IMR-90 (cell line): ENCODE data around the gene AQP12A. TPM values are rescaled to one million over a fixed set of nuclear protein-coding genes. Genes with fewer than 3 reads are reported as not detected.

Source experiments
- ATAC-seq: fragments of 200-7000 bp; cut with Tn5 transposase; 2 replicates; pipeline ENCODE4 v1.9.1; 2020; ENCODE audit warnings: low read depth, mild to moderate bottlenecking, moderate library complexity
- BruUV-seq: library from RNA; stranded (reverse); fragments of 400-500 nt; replicated peaks from 2 replicates; lab custom pipeline; 2021; lab: Mats Ljungman, UMichigan
- CTCF ChIA-PET: fragments of 300-600 bp; formaldehyde crosslinking; extraction: SDS; loops from one replicate; lab custom pipeline; 2021; ENCODE audit warnings: antibody characterized with exemption; lab: Yijun Ruan, JAX
- POLR2A ChIA-PET: fragments of 300-600 bp; sonication (Branson Sonifier 250); formaldehyde crosslinking; loops from one replicate; lab custom pipeline; 2022; ENCODE audit warnings: antibody characterized with exemption; ENCODE audit not compliant: unreplicated experiment; lab: Charles Lee
- DNase-seq: peaks from one replicate; pipeline ENCODE4 v3.0.0; 2013
- H2AFZ ChIP-seq: replicated peaks from 2 replicates; pipeline ENCODE3; 2013; ENCODE audit warnings: low read length, mild to moderate bottlenecking; ENCODE audit not compliant: poor library complexity
- H2AK5ac ChIP-seq: 2 replicates; pipeline ENCODE4 v1.6.1; 2013; ENCODE audit warnings: low read depth, low read length, inconsistent platforms
- H2AK9ac ChIP-seq: replicated peaks from 2 replicates; pipeline ENCODE3; 2013; ENCODE audit warnings: mild to moderate bottlenecking, low read depth, low read length, moderate library complexity; ENCODE audit not compliant: poor library complexity
- H2BK120ac ChIP-seq: 2 replicates; pipeline ENCODE4 v1.6.1; 2013; ENCODE audit warnings: low read depth, low read length, inconsistent platforms
- H2BK15ac ChIP-seq: 3 replicates; pipeline ENCODE4 v1.6.1; 2013; ENCODE audit warnings: low read depth, low read length, inconsistent platforms
- H2BK20ac ChIP-seq: 2 replicates; pipeline ENCODE4 v1.6.1; 2013; ENCODE audit warnings: low read depth, mild to moderate bottlenecking, inconsistent platforms, low read length, moderate library complexity
- H2BK5ac ChIP-seq: 2 replicates; pipeline ENCODE4 v1.6.1; 2013; ENCODE audit warnings: mild to moderate bottlenecking, low read depth, low read length, inconsistent platforms; ENCODE audit not compliant: poor library complexity, severe bottlenecking
- H3K14ac ChIP-seq: replicated peaks from 2 replicates; pipeline ENCODE4 v1.6.1; 2013; ENCODE audit warnings: low read depth, low read length, inconsistent platforms
- H3K18ac ChIP-seq: 2 replicates; pipeline ENCODE4 v1.6.1; 2013; ENCODE audit warnings: low read depth, low read length, control low read depth
- H3K23ac ChIP-seq: 2 replicates; pipeline ENCODE4 v1.6.1; 2013; ENCODE audit warnings: low read depth, low read length, inconsistent platforms
- H3K27ac ChIP-seq: 2 replicates; pipeline ENCODE4 v1.5.1; 2013; ENCODE audit warnings: mild to moderate bottlenecking, control low read depth, low read length; ENCODE audit not compliant: insufficient read depth
- H3K27me3 ChIP-seq: 2 replicates; pipeline ENCODE4 v1.6.1; 2013; ENCODE audit warnings: low read length; ENCODE audit not compliant: control insufficient read depth, insufficient read depth
- H3K36me3 ChIP-seq: 2 replicates; pipeline ENCODE4 v1.6.1; 2013; ENCODE audit warnings: low read length, mixed read lengths; ENCODE audit not compliant: control insufficient read depth, insufficient read depth
- H3K4ac ChIP-seq: 2 replicates; pipeline ENCODE4 v1.6.1; 2013; ENCODE audit warnings: low read depth, low read length, inconsistent platforms
- H3K4me1 ChIP-seq: 2 replicates; pipeline ENCODE4 v1.6.1; 2013; ENCODE audit warnings: low read length, mixed read lengths; ENCODE audit not compliant: control insufficient read depth, insufficient read depth
- H3K4me2 ChIP-seq: 2 replicates; pipeline ENCODE4 v1.6.1; 2013; ENCODE audit warnings: low read depth, mild to moderate bottlenecking, control low read depth, low read length, moderate library complexity
- H3K4me3 ChIP-seq: 2 replicates; pipeline ENCODE4 v1.5.1; 2013; ENCODE audit warnings: low read depth, mild to moderate bottlenecking, control low read depth, low read length, moderate library complexity; ENCODE audit not compliant: insufficient read depth
- H3K56ac ChIP-seq: 2 replicates; pipeline ENCODE4 v1.6.1; 2013; ENCODE audit warnings: low read length, inconsistent platforms; ENCODE audit not compliant: insufficient read depth; ENCODE audit errors: extremely low read depth
- H3K79me1 ChIP-seq, 2 experiments: 2 replicates each; pipeline ENCODE4 v1.6.1; 2013; ENCODE audit warnings: low read length in 2 of 2, inconsistent platforms in 1 of 2, low read depth in 1 of 2
- H3K9ac ChIP-seq: 2 replicates; pipeline ENCODE4 v1.6.1; 2013; ENCODE audit warnings: low read depth, low read length, control low read depth
- H3K9me1 ChIP-seq: 2 replicates; pipeline ENCODE4 v1.6.1; 2013; ENCODE audit warnings: low read length, inconsistent platforms; ENCODE audit not compliant: insufficient read depth
- H3K9me3 ChIP-seq: 2 replicates; pipeline ENCODE4 v1.6.1; 2013; ENCODE audit warnings: low read length; ENCODE audit not compliant: control insufficient read depth, insufficient read depth
- H4K20me1 ChIP-seq: 2 replicates; pipeline ENCODE4 v1.6.1; 2013; ENCODE audit warnings: low read length, inconsistent platforms; ENCODE audit not compliant: insufficient read depth
- H4K5ac ChIP-seq: 2 replicates; pipeline ENCODE4 v1.6.1; 2013; ENCODE audit warnings: mild to moderate bottlenecking, low read depth, low read length, control low read depth
- H4K8ac ChIP-seq, 2 experiments: 2 replicates each; pipeline ENCODE4 v1.6.1; 2013; ENCODE audit warnings: low read depth in 2 of 2, low read length in 2 of 2, control low read depth in 1 of 2, inconsistent platforms in 1 of 2
- H4K91ac ChIP-seq: 2 replicates; pipeline ENCODE4 v1.6.1; 2013; ENCODE audit warnings: low read depth, low read length, inconsistent platforms; ENCODE audit not compliant: insufficient read depth
- BHLHE40 ChIP-seq: fragments of 150-350 bp; IDR thresholded peaks from 2 replicates; pipeline ENCODE4 v1.6.1; 2016; ENCODE audit warnings: mild to moderate bottlenecking, low read depth, low read length
- CHD1 ChIP-seq: IDR thresholded peaks from 2 replicates; pipeline ENCODE4 v1.6.1; 2012; ENCODE audit warnings: low read depth, low read length, improper control_type of control experiment
- FOS ChIP-seq: fragments of 150-350 bp; IDR thresholded peaks from 2 replicates; pipeline ENCODE4 v1.6.1; 2016; ENCODE audit warnings: low read depth, low read length
- MAFK ChIP-seq: IDR thresholded peaks from 2 replicates; pipeline ENCODE4 v1.6.1; 2012; ENCODE audit warnings: low read depth, low read length, improper control_type of control experiment
- MAZ ChIP-seq: IDR thresholded peaks from 2 replicates; pipeline ENCODE4 v1.6.1; 2012; ENCODE audit warnings: low read depth, mild to moderate bottlenecking, low read length, improper control_type of control experiment, moderate library complexity, borderline replicate concordance
- RFX5 ChIP-seq: IDR thresholded peaks from 2 replicates; pipeline ENCODE4 v1.8.0; 2012; ENCODE audit warnings: low read depth, mild to moderate bottlenecking, low read length, moderate library complexity
- SMC3 ChIP-seq: fragments of 150-350 bp; IDR thresholded peaks from 2 replicates; pipeline ENCODE4 v1.6.1; 2016; ENCODE audit warnings: low read depth, mild to moderate bottlenecking, antibody characterized with exemption, low read length, moderate library complexity
- WGBS, 2 experiments: methylation state at CpG; one replicate each; pipeline versions ENCODE4 v1.1.5 to v1.1.7; 2013; ENCODE audit warnings: missing lambda C conversion rate in 2 of 2; ENCODE audit not compliant: insufficient read length in 1 of 2; ENCODE audit errors: extremely low coverage in 2 of 2; 5-methylcytosine and 5-hydroxymethylcytosine counted together
- dilution Hi-C: fragments of 300-500 bp; cut with HindIII; formaldehyde crosslinking; loops from one replicate; pipeline ENCODE4 v1.14.3; 2018; ENCODE audit warnings: low sequenced_read_pairs; ENCODE audit not compliant: unreplicated experiment
- in situ Hi-C: fragments of 300-500 bp; cut with MboI; formaldehyde crosslinking; loops from 3 replicates; pipeline ENCODE4 v1.14.3; 2019; ENCODE audit warnings: low sequenced_read_pairs, inconsistent platforms, mixed read lengths
- intact Hi-C: fragments of 100-400 bp; cut with micrococcal nuclease; formaldehyde crosslinking; loops from 2 replicates; pipeline ENCODE4 v1.10.0; 2022
- polyA plus RNA-seq, 3 experiments: library from polyadenylated mRNA; depleted of rRNA; stranded (reverse); fragments of >200 nt; gene quantifications; 2 replicates each; pipeline ENCODE4 v1.2.3, GENCODE V29; 2012; ENCODE audit warnings: low replicate concordance in 1 of 3
- total RNA-seq: library from RNA; depleted of rRNA; stranded (reverse); fragments of >200 nt; gene quantifications from 2 replicates; pipeline ENCODE4 v1.2.3, GENCODE V29; 2012
- TF ChIP-seq, protein P1 (sequence below): conservative IDR thresholded peaks from 2 replicates; pipeline ENCODE4 v1.5.1; 2012; ENCODE audit warnings: mild to moderate bottlenecking, low read depth, low read length, improper control_type of control experiment
- TF ChIP-seq, protein P2 (sequence below): fragments of 150-350 bp; IDR thresholded peaks from 2 replicates; pipeline ENCODE4 v1.6.1; 2017; ENCODE audit warnings: mild to moderate bottlenecking, antibody characterized with exemption, low read length, low read depth

The AQP12A gene
- total and polyA plus RNA-seq, 2 of the 4 experiments (the other 2 are of a cell fraction), result not detected

DNA sequence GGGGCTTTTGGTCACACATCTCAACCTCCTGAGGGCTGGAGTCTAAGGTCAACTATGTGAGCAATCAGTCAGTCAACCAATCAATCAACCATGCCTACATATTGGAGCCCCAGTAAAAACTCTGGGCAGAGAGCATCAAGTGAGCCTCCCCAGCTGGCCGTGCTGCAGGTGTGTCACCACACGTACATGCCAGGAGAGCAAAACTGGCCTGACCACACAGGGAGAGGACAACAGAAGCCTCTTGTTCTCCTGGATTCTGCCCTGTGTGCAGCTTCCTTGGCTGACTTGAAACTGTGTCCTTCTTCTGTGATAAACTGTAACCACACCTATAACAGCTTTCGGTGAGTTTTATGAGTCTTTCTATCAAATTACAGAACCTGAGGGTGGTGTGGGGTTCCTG is 40.5 kb upstream of the AQP12A start:
- no peak overlapping the region for H4K91ac ChIP-seq
- H4K5ac ChIP-seq, result no peak overlapping the region
- intact Hi-C loops, result no loop called here
- H2AK9ac ChIP-seq, result no peak overlapping the region
- H4K8ac ChIP-seq, result no peak overlapping the region
- H3K14ac ChIP-seq, result no peak overlapping the region
- no peaks in the 10 kb centered on the region for H4K20me1 ChIP-seq
- no peak overlapping the region for H3K56ac ChIP-seq
- POLR2A ChIA-PET, result no interaction called here
- no peak overlapping the region for H3K23ac ChIP-seq
- no peak overlapping the region for H3K4me2 ChIP-seq
- H3K79me1 ChIP-seq, result no peaks in the 10 kb centered on the region
- H3K4me1 ChIP-seq, result no peaks in the 10 kb centered on the region
- no peak overlapping the region for H3K4me3 ChIP-seq
- BruUV-seq, result no TSS peak
- no peak overlapping the region for H2AFZ ChIP-seq
- H2BK5ac ChIP-seq, result no peak overlapping the region
- no peaks in the 10 kb centered on the region for H3K9me1 ChIP-seq
- no peak overlapping the region for H3K18ac ChIP-seq
- TF ChIP-seq, protein P1, sequence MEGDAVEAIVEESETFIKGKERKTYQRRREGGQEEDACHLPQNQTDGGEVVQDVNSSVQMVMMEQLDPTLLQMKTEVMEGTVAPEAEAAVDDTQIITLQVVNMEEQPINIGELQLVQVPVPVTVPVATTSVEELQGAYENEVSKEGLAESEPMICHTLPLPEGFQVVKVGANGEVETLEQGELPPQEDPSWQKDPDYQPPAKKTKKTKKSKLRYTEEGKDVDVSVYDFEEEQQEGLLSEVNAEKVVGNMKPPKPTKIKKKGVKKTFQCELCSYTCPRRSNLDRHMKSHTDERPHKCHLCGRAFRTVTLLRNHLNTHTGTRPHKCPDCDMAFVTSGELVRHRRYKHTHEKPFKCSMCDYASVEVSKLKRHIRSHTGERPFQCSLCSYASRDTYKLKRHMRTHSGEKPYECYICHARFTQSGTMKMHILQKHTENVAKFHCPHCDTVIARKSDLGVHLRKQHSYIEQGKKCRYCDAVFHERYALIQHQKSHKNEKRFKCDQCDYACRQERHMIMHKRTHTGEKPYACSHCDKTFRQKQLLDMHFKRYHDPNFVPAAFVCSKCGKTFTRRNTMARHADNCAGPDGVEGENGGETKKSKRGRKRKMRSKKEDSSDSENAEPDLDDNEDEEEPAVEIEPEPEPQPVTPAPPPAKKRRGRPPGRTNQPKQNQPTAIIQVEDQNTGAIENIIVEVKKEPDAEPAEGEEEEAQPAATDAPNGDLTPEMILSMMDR, result no peak
- TF ChIP-seq MAFK, result no peak
- no peak for TF ChIP-seq MAZ
- TF ChIP-seq, protein P2, sequence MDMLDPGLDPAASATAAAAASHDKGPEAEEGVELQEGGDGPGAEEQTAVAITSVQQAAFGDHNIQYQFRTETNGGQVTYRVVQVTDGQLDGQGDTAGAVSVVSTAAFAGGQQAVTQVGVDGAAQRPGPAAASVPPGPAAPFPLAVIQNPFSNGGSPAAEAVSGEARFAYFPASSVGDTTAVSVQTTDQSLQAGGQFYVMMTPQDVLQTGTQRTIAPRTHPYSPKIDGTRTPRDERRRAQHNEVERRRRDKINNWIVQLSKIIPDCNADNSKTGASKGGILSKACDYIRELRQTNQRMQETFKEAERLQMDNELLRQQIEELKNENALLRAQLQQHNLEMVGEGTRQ, result no peak
- no peak for TF ChIP-seq SMC3
- no peak for TF ChIP-seq BHLHE40
- no peak for TF ChIP-seq RFX5
- TF ChIP-seq CHD1, result no peak
- no peak for TF ChIP-seq FOS
- peaks cover 62% of the 10 kb centered on the region for H3K27me3 ChIP-seq
- ATAC-seq, result no peak
- no peak overlapping the region for H2BK120ac ChIP-seq
- no peaks in the 10 kb centered on the region for H3K36me3 ChIP-seq
- H3K27ac ChIP-seq, result no peak overlapping the region
- dilution Hi-C loops, result no loop called here
- no peaks in the 10 kb centered on the region; the same call in 1 of the 2 replicates for H3K9me3 ChIP-seq
- H3K9ac ChIP-seq, result no peak overlapping the region
- DNase-seq, result no peak
- no peak overlapping the region for H3K4ac ChIP-seq
- no peak overlapping the region for H2AK5ac ChIP-seq
- WGBS, 2 experiments, result 60% methylated on average over 1 of the region's 3 CpGs; no CpG with 5 or more reads in 1 of the 2 experiments
- CTCF ChIA-PET, result no interaction called here
- in situ Hi-C loops, result no loop called here
- no peak overlapping the region for H2BK15ac ChIP-seq
- H2BK20ac ChIP-seq, result no peak overlapping the region
